Neural progenitor cell (in vitro differentiated cells): ENCODE data around the gene C20orf204. TPM values are rescaled to one million over a fixed set of nuclear protein-coding genes. Genes with fewer than 3 reads are reported as not detected.

Experiments
- DNase-seq: peaks from one replicate; pipeline ENCODE4 v3.0.0-alpha.2; 2016; ENCODE audit warnings: low spot score
- H2AFZ ChIP-seq: fragments of 200-600 bp; sonication (generic); replicated peaks from 2 replicates; pipeline ENCODE4 v1.6.1; 2016; ENCODE audit warnings: antibody characterized with exemption
- H3F3A ChIP-seq: fragments of 200-600 bp; sonication (generic); 2 replicates; pipeline ENCODE4 v1.6.1; 2016; ENCODE audit warnings: antibody characterized with exemption, low read depth
- H3K27ac ChIP-seq: fragments of 200-600 bp; sonication (generic); 2 replicates; pipeline ENCODE4 v1.5.1; 2016; ENCODE audit warnings: mild to moderate bottlenecking
- H3K27me3 ChIP-seq: fragments of 200-600 bp; sonication (generic); 2 replicates; pipeline ENCODE4 v1.6.1; 2016; ENCODE audit warnings: mild to moderate bottlenecking, moderate library complexity
- H3K36me3 ChIP-seq: fragments of 200-600 bp; sonication (generic); 2 replicates; pipeline ENCODE4 v1.5.1; 2016
- H3K4me1 ChIP-seq: fragments of 200-600 bp; sonication (generic); 2 replicates; pipeline ENCODE4 v1.6.1; 2016; ENCODE audit warnings: mixed run types
- H3K4me2 ChIP-seq: fragments of 200-600 bp; sonication (generic); 2 replicates; pipeline ENCODE4 v1.6.1; 2016
- H3K4me3 ChIP-seq: fragments of 200-600 bp; sonication (generic); 2 replicates; pipeline ENCODE4 v1.5.1; 2016
- H3K79me2 ChIP-seq: fragments of 200-600 bp; sonication (generic); 2 replicates; pipeline ENCODE4 v1.6.1; 2016; ENCODE audit warnings: low read depth
- H3K9ac ChIP-seq: fragments of 200-600 bp; sonication (generic); 2 replicates; pipeline ENCODE4 v1.6.1; 2016
- H3K9me3 ChIP-seq: fragments of 200-600 bp; sonication (generic); 2 replicates; pipeline ENCODE4 v1.5.1; 2016; ENCODE audit warnings: low read depth
- H4K20me1 ChIP-seq: fragments of 200-600 bp; sonication (generic); 2 replicates; pipeline ENCODE4 v1.6.1; 2016; ENCODE audit warnings: low read depth
- H3K27ac Mint-ChIP-seq: 3 replicates; pipeline ENCODE4 v1.8.0; 2021; ENCODE audit warnings: mixed read lengths
- H3K27me3 Mint-ChIP-seq: 2 replicates; pipeline ENCODE4 v1.8.0; 2022; ENCODE audit warnings: low read depth, mild to moderate bottlenecking, inconsistent platforms, moderate library complexity, mixed read lengths; ENCODE audit not compliant: insufficient read depth
- H3K36me3 Mint-ChIP-seq: 3 replicates; pipeline ENCODE4 v1.8.0; 2021; ENCODE audit warnings: mixed read lengths
- H3K4me1 Mint-ChIP-seq: 3 replicates; pipeline ENCODE4 v1.8.0; 2021; ENCODE audit warnings: mixed read lengths
- H3K4me3 Mint-ChIP-seq: 3 replicates; pipeline ENCODE4 v1.8.0; 2021; ENCODE audit warnings: mild to moderate bottlenecking, moderate library complexity, mixed read lengths
- H3K9me3 Mint-ChIP-seq: 3 replicates; pipeline ENCODE4 v1.8.0; 2020; ENCODE audit warnings: mixed read lengths
- CTCF ChIP-seq: fragments of 200-600 bp; sonication (generic); IDR thresholded peaks from 2 replicates; pipeline ENCODE4 v1.5.1; 2017; ENCODE audit warnings: antibody characterized with exemption, mild to moderate bottlenecking
- EZH2 ChIP-seq: fragments of 200-600 bp; sonication (generic); IDR thresholded peaks from 2 replicates; pipeline ENCODE4 v1.6.1; 2017; ENCODE audit warnings: antibody characterized with exemption, mild to moderate bottlenecking, moderate library complexity
- EZH2phosphoT487 ChIP-seq: fragments of 200-600 bp; sonication (generic); IDR thresholded peaks from 2 replicates; pipeline ENCODE4 v1.6.1; 2017; ENCODE audit warnings: antibody characterized with exemption
- total RNA-seq: library from RNA; depleted of rRNA; stranded (reverse); fragments of >200 nt; gene quantifications from 2 replicates; pipeline ENCODE4 v1.2.3, GENCODE V29; 2015; ENCODE audit warnings: low replicate concordance

C20orf204 gene
- total RNA-seq = 0.04 and 0.96 TPM in 2 replicates

GRCh38 chr20:64035933-64036345, at the start of gene C20orf204:
Gene C20orf204, plus strand, starts transcription at chr20:64036182. Its CDS starts 142 bp downstream, at chr20:64036324.
- DNase-seq = peak; percentile 31
- Histone ChIP-seq H3K4me1 (peaks cover 31% of the 10 kb centered on the region), H3K9ac (no peak within 1 kb of the TSS), H3F3A (peaks cover 15% of the 10 kb centered on the region), H3K27me3 (peaks cover 49% of the 10 kb centered on the region), H3K4me2 (peak within 1 kb of the TSS; percentile 29), H3K36me3 (no peaks in the 10 kb centered on the region), H3K4me3 (no peak within 1 kb of the TSS), H3K79me2 (no peaks in the 10 kb centered on the region), H3K9me3 (no peaks in the 10 kb centered on the region), H3K27ac (no peak within 1 kb of the TSS), H2AFZ (no peak within 1 kb of the TSS), H4K20me1 (peaks cover 47% of the 10 kb centered on the region)
- H3K4me1 Mint-ChIP-seq = peaks cover 21% of the 10 kb centered on the region
- peaks cover 5% of the 10 kb centered on the region for H3K36me3 Mint-ChIP-seq
- H3K4me3 Mint-ChIP-seq = peak within 1 kb of the TSS; percentile 46
- peak within 1 kb of the TSS; percentile 63 for H3K27ac Mint-ChIP-seq
- peaks cover 33% of the 10 kb centered on the region for H3K27me3 Mint-ChIP-seq
- TF ChIP-seq EZH2phosphoT487 = no peak
- no peak for TF ChIP-seq EZH2
- no peak for TF ChIP-seq CTCF
- no peaks in the 10 kb centered on the region for H3K9me3 Mint-ChIP-seq

GRCh38 chr20:64000906-64001305, 35.1 kb upstream of the C20orf204 start:
- Histone ChIP-seq H3K27me3 (no peaks in the 10 kb centered on the region), H3K79me2 (no peaks in the 10 kb centered on the region), H2AFZ (no peak overlapping the region), H3K4me2 (no peak overlapping the region), H4K20me1 (peaks cover 25% of the 10 kb centered on the region), H3K4me1 (no peaks in the 10 kb centered on the region), H3K9ac (no peak overlapping the region), H3K9me3 (no peaks in the 10 kb centered on the region), H3K27ac (no peak overlapping the region), H3F3A (peaks cover 13% of the 10 kb centered on the region), H3K4me3 (no peak overlapping the region), H3K36me3 (peaks cover 8% of the 10 kb centered on the region)
- peaks cover 28% of the 10 kb centered on the region for H3K36me3 Mint-ChIP-seq
- H3K9me3 Mint-ChIP-seq = no peaks in the 10 kb centered on the region
- H3K4me3 Mint-ChIP-seq = no peak overlapping the region
- no peak overlapping the region for H3K27ac Mint-ChIP-seq
- H3K27me3 Mint-ChIP-seq = peaks cover 3% of the 10 kb centered on the region
- H3K4me1 Mint-ChIP-seq = no peaks in the 10 kb centered on the region
- TF ChIP-seq CTCF = no peak
- TF ChIP-seq EZH2 = no peak
- TF ChIP-seq EZH2phosphoT487 = no peak
- DNase-seq = no peak

- peaks cover 3% of the 10 kb centered on the region for H3K27me3 Mint-ChIP-seq
- Histone ChIP-seq H3K4me3 (no peak overlapping the region), H3K9ac (no peak overlapping the region), H3K79me2 (no peaks in the 10 kb centered on the region), H3K36me3 (peaks cover 5% of the 10 kb centered on the region), H3K4me1 (no peaks in the 10 kb centered on the region), H3K27me3 (no peaks in the 10 kb centered on the region), H3K4me2 (no peak overlapping the region), H3K9me3 (no peaks in the 10 kb centered on the region), H4K20me1 (peaks cover 28% of the 10 kb centered on the region), H2AFZ (no peak overlapping the region), H3K27ac (no peak overlapping the region), H3F3A (peaks cover 13% of the 10 kb centered on the region)
- TF ChIP-seq EZH2phosphoT487 (no peak), CTCF (no peak), EZH2 (no peak)
- H3K4me3 Mint-ChIP-seq = no peak overlapping the region
- no peaks in the 10 kb centered on the region for H3K4me1 Mint-ChIP-seq
- DNase-seq = no peak
- peaks cover 30% of the 10 kb centered on the region for H3K36me3 Mint-ChIP-seq
- no peaks in the 10 kb centered on the region for H3K9me3 Mint-ChIP-seq
- H3K27ac Mint-ChIP-seq = no peak overlapping the region
Observed at GRCh38 chr20:64001607-64002011, 34.4 kb upstream of the C20orf204 start.
